SU-DHL-6 (cell line): ENCODE results near the gene FKBP5.

Experiments used
- H2AFZ ChIP-seq: fragments of 200-600 bp; sonication (generic); 2 replicates; pipeline ENCODE4 v1.6.1; 2014; ENCODE audit warnings: low read depth, mild to moderate bottlenecking, moderate library complexity, mixed read lengths, antibody characterized with exemption, low read length; ENCODE audit not compliant: severe bottlenecking
- H3F3A ChIP-seq: fragments of 200-600 bp; shearing (Covaris generic); 2 replicates; pipeline ENCODE4 v1.6.0; 2016; ENCODE audit warnings: antibody characterized with exemption, mild to moderate bottlenecking; ENCODE audit not compliant: insufficient read depth
- H3K27ac ChIP-seq: fragments of 200-600 bp; sonication (generic); 2 replicates; pipeline ENCODE4 v1.5.1; 2016; ENCODE audit warnings: low read depth, mild to moderate bottlenecking, low read length, moderate library complexity, mixed read lengths
- H3K27me3 ChIP-seq: fragments of 200-600 bp; sonication (generic), shearing (Covaris generic); 2 replicates; pipeline ENCODE4 v1.6.0; 2014; ENCODE audit warnings: mild to moderate bottlenecking, low read length
- H3K36me3 ChIP-seq: fragments of 200-600 bp; sonication (generic); 2 replicates; pipeline ENCODE4 v1.6.1; 2014; ENCODE audit warnings: mild to moderate bottlenecking, low read length, mixed read lengths
- H3K4me2 ChIP-seq: fragments of 300-600, 200-600 bp; shearing (Covaris generic), sonication (generic); 2 replicates; pipeline ENCODE4 v1.6.0; 2014; ENCODE audit warnings: low read length, low read depth, mild to moderate bottlenecking; ENCODE audit not compliant: poor library complexity, severe bottlenecking
- H3K4me3 ChIP-seq: fragments of 200-600 bp; sonication (generic); 2 replicates; pipeline ENCODE4 v1.5.1; 2014; ENCODE audit warnings: antibody characterized with exemption, low read length, mild to moderate bottlenecking, mixed read lengths; ENCODE audit not compliant: insufficient read depth, poor library complexity, severe bottlenecking
- H3K79me2 ChIP-seq: fragments of 200-600 bp; sonication (generic); 2 replicates; pipeline ENCODE4 v1.6.1; 2014; ENCODE audit warnings: mild to moderate bottlenecking, low read length, moderate library complexity; ENCODE audit not compliant: insufficient read depth
- H3K9ac ChIP-seq: fragments of 200-600 bp; sonication (generic); 2 replicates; pipeline ENCODE4 v1.7.0; 2014; ENCODE audit warnings: mild to moderate bottlenecking, low read length
- H3K9me2 ChIP-seq: fragments of 200-600 bp; sonication (generic); replicated peaks from 2 replicates; pipeline ENCODE4 v1.6.1; 2014; ENCODE audit warnings: low read length; ENCODE audit not compliant: insufficient read depth
- H3K9me3 ChIP-seq: fragments of 200-600 bp; sonication (generic); 2 replicates; pipeline ENCODE4 v1.6.1; 2014; ENCODE audit warnings: low read length, mixed read lengths; ENCODE audit not compliant: insufficient read depth
- H4K20me1 ChIP-seq: fragments of 200-600 bp; sonication (generic); 2 replicates; pipeline ENCODE4 v1.6.1; 2014; ENCODE audit warnings: low read depth, mild to moderate bottlenecking, antibody characterized with exemption, low read length, moderate library complexity, mixed read lengths
- EZH2phosphoT487 ChIP-seq: fragments of 200-600 bp; sonication (generic), shearing (Covaris generic); conservative IDR thresholded peaks from 2 replicates; pipeline ENCODE4 v1.6.1; 2018; ENCODE audit warnings: mild to moderate bottlenecking, antibody characterized with exemption, low read length, moderate library complexity, mixed read lengths
- TF ChIP-seq, protein P1 (sequence below): fragments of 200-600 bp; sonication (generic); IDR thresholded peaks from one replicate; pipeline ENCODE4 v1.5.1; 2017; ENCODE audit warnings: antibody characterized with exemption, mild to moderate bottlenecking, low read length, moderate library complexity; ENCODE audit not compliant: insufficient read depth, poor library complexity, severe bottlenecking

The FKBP5 gene

DNA sequence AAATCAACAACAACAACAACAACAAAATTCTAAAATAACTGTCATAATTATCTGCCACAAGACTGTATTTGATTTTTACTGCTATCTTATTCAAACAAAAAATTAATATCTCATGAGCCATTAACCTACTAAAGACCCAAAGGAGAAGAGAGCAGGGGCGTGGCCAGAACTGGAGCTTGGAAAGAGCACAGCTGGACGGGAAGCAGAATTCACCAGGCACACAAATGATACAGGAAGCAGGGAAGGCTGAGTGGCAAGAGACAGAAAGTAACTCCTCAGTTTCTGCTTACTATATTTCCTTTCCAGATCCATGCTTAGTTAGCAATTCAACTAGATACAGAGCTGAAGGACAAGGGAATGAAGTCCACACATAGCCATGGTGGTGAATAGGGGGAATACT, 54.4 kb downstream of the FKBP5 start:
- H3K27ac ChIP-seq: no peak overlapping the region

DNA sequence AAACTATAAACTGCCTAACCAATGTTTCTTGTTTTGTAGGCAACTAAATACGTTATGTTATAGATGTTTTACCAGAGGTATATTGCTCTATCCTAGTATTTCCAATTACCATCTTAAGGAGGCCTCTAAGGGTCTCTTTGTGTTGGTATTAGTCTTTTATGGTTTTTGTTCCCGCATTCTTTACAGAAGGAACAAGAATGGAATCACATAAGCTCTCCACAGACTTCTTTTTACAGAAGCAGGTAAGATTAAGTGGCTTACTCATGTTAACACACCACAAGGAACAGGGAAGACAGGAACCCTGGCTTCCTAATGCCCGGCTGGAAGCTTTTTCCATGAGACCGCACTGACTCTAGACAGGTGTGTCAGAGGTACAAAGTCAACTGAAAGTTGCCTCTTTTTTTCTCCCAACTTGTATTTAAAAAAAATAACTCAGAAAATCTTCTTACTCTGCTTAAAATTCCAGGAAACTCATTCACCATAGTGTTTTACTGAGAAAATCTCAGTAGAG, 55.1 kb downstream of the FKBP5 start:
- Histone ChIP-seq H3K4me2 (no peak overlapping the region), H3K36me3 (peaks cover 60% of the 10 kb centered on the region), H4K20me1 (no peaks in the 10 kb centered on the region), H3K9me3 (no peaks in the 10 kb centered on the region), H3K27me3 (no peaks in the 10 kb centered on the region), H3K9me2 (no peaks in the 10 kb centered on the region), H3F3A (peaks cover 12% of the 10 kb centered on the region; the same call in 1 of the 2 replicates), H2AFZ (no peak overlapping the region), H3K9ac (no peak overlapping the region), H3K79me2 (no peaks in the 10 kb centered on the region), H3K4me3 (no peak overlapping the region), H3K27ac (no peak overlapping the region)
- TF ChIP-seq, protein P1, sequence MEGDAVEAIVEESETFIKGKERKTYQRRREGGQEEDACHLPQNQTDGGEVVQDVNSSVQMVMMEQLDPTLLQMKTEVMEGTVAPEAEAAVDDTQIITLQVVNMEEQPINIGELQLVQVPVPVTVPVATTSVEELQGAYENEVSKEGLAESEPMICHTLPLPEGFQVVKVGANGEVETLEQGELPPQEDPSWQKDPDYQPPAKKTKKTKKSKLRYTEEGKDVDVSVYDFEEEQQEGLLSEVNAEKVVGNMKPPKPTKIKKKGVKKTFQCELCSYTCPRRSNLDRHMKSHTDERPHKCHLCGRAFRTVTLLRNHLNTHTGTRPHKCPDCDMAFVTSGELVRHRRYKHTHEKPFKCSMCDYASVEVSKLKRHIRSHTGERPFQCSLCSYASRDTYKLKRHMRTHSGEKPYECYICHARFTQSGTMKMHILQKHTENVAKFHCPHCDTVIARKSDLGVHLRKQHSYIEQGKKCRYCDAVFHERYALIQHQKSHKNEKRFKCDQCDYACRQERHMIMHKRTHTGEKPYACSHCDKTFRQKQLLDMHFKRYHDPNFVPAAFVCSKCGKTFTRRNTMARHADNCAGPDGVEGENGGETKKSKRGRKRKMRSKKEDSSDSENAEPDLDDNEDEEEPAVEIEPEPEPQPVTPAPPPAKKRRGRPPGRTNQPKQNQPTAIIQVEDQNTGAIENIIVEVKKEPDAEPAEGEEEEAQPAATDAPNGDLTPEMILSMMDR: no peak
- no peak for TF ChIP-seq EZH2phosphoT487

More for the DNA sequence above, 54.4 kb downstream of the FKBP5 start:
- Histone ChIP-seq H3K27me3 (no peaks in the 10 kb centered on the region), H3K4me3 (no peak overlapping the region), H3K9me3 (no peaks in the 10 kb centered on the region), H3K9ac (no peak overlapping the region), H3K4me2 (no peak overlapping the region), H4K20me1 (no peaks in the 10 kb centered on the region), H2AFZ (no peak overlapping the region), H3K9me2 (no peaks in the 10 kb centered on the region), H3K36me3 (peaks cover 65% of the 10 kb centered on the region), H3K79me2 (no peaks in the 10 kb centered on the region), H3F3A (peaks cover 19% of the 10 kb centered on the region; the same call in 1 of the 2 replicates)
- TF ChIP-seq, protein P1: no peak
- TF ChIP-seq EZH2phosphoT487: no peak

DNA sequence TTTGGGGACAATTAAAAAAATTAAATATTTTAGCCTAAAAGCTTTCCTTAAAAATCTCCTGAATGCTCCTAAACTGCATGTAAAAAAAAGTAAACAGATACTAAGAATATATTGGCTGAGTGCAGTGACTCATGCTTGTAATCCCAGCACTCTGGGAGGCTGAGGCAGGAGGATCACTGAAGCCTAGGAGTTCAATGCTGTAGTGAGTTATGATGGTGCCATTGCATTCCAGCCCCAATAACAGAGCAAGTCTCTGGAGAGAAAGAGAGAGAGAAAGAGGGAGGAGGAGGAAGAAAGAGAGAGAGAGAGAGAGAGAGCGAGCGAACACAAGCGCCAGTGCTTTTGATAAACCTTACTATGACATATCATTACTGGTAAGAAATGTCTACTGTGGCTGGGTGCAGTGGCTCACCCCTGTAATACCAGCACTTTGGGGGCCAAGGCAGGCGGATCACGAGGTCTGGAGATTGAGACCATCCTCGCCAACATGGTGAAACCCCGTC, 58.8 kb downstream of the FKBP5 start:
- no peaks in the 10 kb centered on the region for H4K20me1 ChIP-seq
- H3K79me2 ChIP-seq: no peaks in the 10 kb centered on the region
- no peaks in the 10 kb centered on the region for H3K9me2 ChIP-seq
- H3K4me3 ChIP-seq: no peak overlapping the region
- TF ChIP-seq, protein P1: no peak
- TF ChIP-seq EZH2phosphoT487: no peak
- H3F3A ChIP-seq: peaks cover 6% of the 10 kb centered on the region; the same call in 1 of the 2 replicates
- no peaks in the 10 kb centered on the region for H3K9me3 ChIP-seq
- H2AFZ ChIP-seq: no peak overlapping the region
- peaks cover 36% of the 10 kb centered on the region for H3K36me3 ChIP-seq
- H3K27me3 ChIP-seq: no peaks in the 10 kb centered on the region
- H3K27ac ChIP-seq: no peak overlapping the region
- H3K9ac ChIP-seq: no peak overlapping the region
- no peak overlapping the region for H3K4me2 ChIP-seq
